Uterus (tissue), 4 donors: ENCODE data around the gene B4GALT7. TPM values are rescaled to one million over a fixed set of nuclear protein-coding genes. Genes with fewer than 3 reads are reported as not detected.

Source experiments
- DNase-seq, 2 donors: peaks; one replicate each; pipeline ENCODE4 v3.0.0-alpha.2; 2019 to 2020
- H3K27ac ChIP-seq, 2 donors: fragments of 200-600 bp; sonication (generic); 1 replicate in 1 of 2; 2 replicates in 1 of 2; pipeline ENCODE4 v1.5.1; 2016 to 2018
- H3K27me3 ChIP-seq, 2 donors: fragments of 200-600 bp; sonication (generic); one replicate each; pipeline ENCODE4 v1.5.1; 2018 to 2019; ENCODE audit warnings: control low read depth in 1 of 2
- H3K36me3 ChIP-seq, 2 donors: fragments of 200-600 bp; sonication (generic); one replicate each; pipeline ENCODE4 v1.5.1; 2019; ENCODE audit warnings: control low read depth in 1 of 2
- H3K4me1 ChIP-seq, 2 donors: fragments of 200-600 bp; sonication (generic); one replicate each; pipeline ENCODE4 v1.5.1; 2018 to 2019; ENCODE audit warnings: control low read depth in 1 of 2
- H3K4me3 ChIP-seq, 2 donors: fragments of 200-600 bp; sonication (generic); 1 replicate in 1 of 2; 2 replicates in 1 of 2; pipeline ENCODE4 v1.5.1; 2018 to 2019; ENCODE audit warnings: mild to moderate bottlenecking in 1 of 2
- H3K9me3 ChIP-seq, 2 donors: fragments of 200-600 bp; sonication (generic); one replicate each; pipeline ENCODE4 v1.5.1; 2019; ENCODE audit warnings: control low read depth in 1 of 2
- CTCF ChIP-seq, 4 experiments: fragments of 200-600 bp in 2 of 4; fragments of 450-650 bp in 2 of 4; sonication (generic) in 2 of 4; IDR thresholded peaks; one replicate each; pipeline ENCODE4 v1.5.1; 2016 to 2019; ENCODE audit warnings: antibody characterized with exemption in 4 of 4, mild to moderate bottlenecking in 2 of 4, moderate library complexity in 1 of 4
- POLR2A ChIP-seq, 2 donors: fragments of 450-650 bp; IDR thresholded peaks; one replicate each; pipeline ENCODE4 v1.6.1; 2016; ENCODE audit warnings: antibody characterized with exemption in 2 of 2, mild to moderate bottlenecking in 1 of 2, moderate library complexity in 1 of 2
- intact Hi-C: fragments of 100-400 bp; cut with DNase I; formaldehyde crosslinking; loops from one replicate; pipeline ENCODE4 v1.15.1; 2023; ENCODE audit warnings: low total_unique reads
- total RNA-seq, 4 donors: library from RNA; depleted of rRNA in 3 of 4; stranded (reverse); fragments of >200 nt in 3 of 4; gene quantifications; one replicate each; pipeline versions ENCODE4 v1.1.0 to v1.2.4, GENCODE V29; 2014 to 2023
- donor health status: DM: yes; HTN: yes; CAD: no.

Gene B4GALT7
- total RNA-seq, 4 donors from 2014 or later = 5.1 to 27.8 (median 24.5) TPM

- H3K36me3 ChIP-seq = no peaks in the 10 kb centered on the region
- TF ChIP-seq CTCF (IDR thresholded peaks at IDR 0.05) (no peak), POLR2A (IDR thresholded peaks at IDR 0.05) (no peak)
- intact Hi-C loops = no loop called here
These were observed 2.5 kb downstream of the B4GALT7 start for GRCh38 chr5:177602458-177602830.

DNA sequence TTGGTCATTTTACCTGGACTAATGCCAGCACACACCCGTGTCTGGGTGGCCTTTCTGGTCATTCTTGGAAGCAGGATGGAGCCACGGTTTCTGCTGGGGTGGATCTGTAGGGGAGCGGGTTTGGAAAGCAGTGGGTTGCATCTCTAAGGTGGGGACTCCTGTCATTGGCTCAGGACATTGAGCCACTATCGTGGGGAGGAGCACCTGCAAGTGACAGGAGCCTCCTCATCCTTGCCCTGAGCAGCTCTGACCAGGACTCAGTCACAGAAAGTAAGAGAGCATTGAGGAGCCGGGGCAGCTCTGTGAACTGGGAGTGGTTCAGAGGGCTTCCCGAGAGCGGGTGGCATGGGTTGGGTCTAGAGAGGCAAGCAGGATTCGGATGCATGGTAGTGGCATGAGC is 3.7 kb downstream of the B4GALT7 start:
- TF ChIP-seq CTCF (IDR thresholded peaks at IDR 0.05) = no peak
- no peak for TF ChIP-seq POLR2A (IDR thresholded peaks at IDR 0.05)
- Histone ChIP-seq H3K27me3 (no peaks in the 10 kb centered on the region), H3K4me1 (peaks cover 0 to 12% of the 10 kb centered on the region in 2 donors), H3K9me3 (no peaks in the 10 kb centered on the region), H3K36me3 (no peaks in the 10 kb centered on the region), H3K4me3 (no peak overlapping the region), H3K27ac (no peak overlapping the region)
- intact Hi-C loops = no loop called here
- no peak for DNase-seq

More at GRCh38 chr5:177602458-177602830, 2.5 kb downstream of the B4GALT7 start:
- Histone ChIP-seq H3K27ac (no peak overlapping the region), H3K9me3 (no peaks in the 10 kb centered on the region), H3K4me1 (peaks cover 0 to 12% of the 10 kb centered on the region in 2 donors), H3K27me3 (no peaks in the 10 kb centered on the region), H3K4me3 (no peak overlapping the region)
- no peak for DNase-seq

GRCh38 chr5:177604116-177604521 is 4.2 kb downstream of the B4GALT7 start:
- intact Hi-C loops = no loop called here
- no peaks in the 10 kb centered on the region for H3K36me3 ChIP-seq

GRCh38 chr5:177604656-177605055 is 4.7 kb downstream of the B4GALT7 start:
- Histone ChIP-seq H3K27ac (no peak overlapping the region), H3K4me3 (no peak overlapping the region), H3K9me3 (no peaks in the 10 kb centered on the region), H3K27me3 (no peaks in the 10 kb centered on the region), H3K36me3 (no peaks in the 10 kb centered on the region), H3K4me1 (peaks cover 0 to 12% of the 10 kb centered on the region in 2 donors)
- intact Hi-C loops = no loop called here
- no peak for TF ChIP-seq CTCF (IDR thresholded peaks at IDR 0.05)
- TF ChIP-seq POLR2A (IDR thresholded peaks at IDR 0.05) = no peak
- DNase-seq = no peak

More at GRCh38 chr5:177604116-177604521, 4.2 kb downstream of the B4GALT7 start:
- Histone ChIP-seq H3K4me3 (no peak overlapping the region), H3K9me3 (no peaks in the 10 kb centered on the region), H3K27ac (no peak overlapping the region), H3K27me3 (no peaks in the 10 kb centered on the region), H3K4me1 (peaks cover 0 to 12% of the 10 kb centered on the region in 2 donors)
- DNase-seq = no peak
- TF ChIP-seq POLR2A (IDR thresholded peaks at IDR 0.05) (no peak), CTCF (IDR thresholded peaks at IDR 0.05) (no peak)

DNA sequence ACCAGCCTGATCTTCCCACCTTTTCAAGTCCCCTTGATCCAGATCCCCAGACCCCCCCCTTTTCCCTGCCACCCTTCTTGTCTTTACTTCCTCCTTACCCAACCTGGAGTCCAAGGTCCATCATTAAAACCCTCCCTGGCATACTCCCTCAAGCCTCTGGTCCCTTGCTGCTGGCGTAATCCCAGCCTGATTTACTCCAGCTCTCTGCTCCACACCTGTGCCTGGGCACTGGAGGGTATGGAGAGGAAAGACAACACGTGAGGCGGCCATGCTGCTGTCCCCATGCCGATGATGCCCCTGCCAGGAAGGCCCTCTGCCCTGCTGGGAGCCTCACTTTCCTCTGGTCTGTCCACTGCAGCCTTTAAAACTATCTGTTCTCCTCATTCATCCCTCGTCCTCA is 5.1 kb downstream of the B4GALT7 start:
- intact Hi-C loops = no loop called here
- no peaks in the 10 kb centered on the region for H3K27me3 ChIP-seq
- no peak for TF ChIP-seq CTCF (IDR thresholded peaks at IDR 0.05)
- TF ChIP-seq POLR2A (IDR thresholded peaks at IDR 0.05) = no peak
- H3K27ac ChIP-seq = no peak overlapping the region
- H3K4me1 ChIP-seq = peaks cover 0 to 12% of the 10 kb centered on the region in 2 donors
- DNase-seq = no peak
- H3K9me3 ChIP-seq = no peaks in the 10 kb centered on the region
- no peak overlapping the region for H3K4me3 ChIP-seq
- no peaks in the 10 kb centered on the region for H3K36me3 ChIP-seq
